Activated CD4-positive, alpha-beta T cell treated with anti-CD3 and anti-CD28 coated beads for 36 hours (primary cell): ENCODE measurements around the gene IRAK1BP1. TPM values are rescaled to one million over a fixed set of nuclear protein-coding genes. Genes with fewer than 3 reads are reported as not detected.
A peak's percentile ranks its signal among the peaks of the same experiment; 100 is the strongest.
"Not testable (repeated sequence)": the region's sequence is repeated elsewhere in the genome, so short reads cannot be mapped to it uniquely, and the experiment has no call there.

Source experiments
- ATAC-seq: fragments of 200-7000 bp; cut with Tn5 transposase; one replicate; pipeline ENCODE4 v1.10.0; 2021; ENCODE audit warnings: mild to moderate bottlenecking, moderate library complexity
- CTCF ChIA-PET: fragments of 350-600 bp; sonication (Branson Sonifier 250); formaldehyde crosslinking; loops from one replicate; lab custom pipeline; 2021; ENCODE audit warnings: antibody characterized with exemption; lab: Charles Lee
- POLR2A ChIA-PET: fragments of 350-600 bp; sonication (Branson Sonifier 250); formaldehyde crosslinking; loops from one replicate; lab custom pipeline; 2021; ENCODE audit warnings: antibody characterized with exemption, inconsistent platforms; lab: Charles Lee
- DNase-seq: peaks from one replicate; pipeline ENCODE4 v3.0.0-alpha.2; 2020
- H3K27ac Mint-ChIP-seq: one replicate; pipeline ENCODE4 v1.8.0; 2021; ENCODE audit warnings: mixed read lengths
- H3K27me3 Mint-ChIP-seq: one replicate; pipeline ENCODE4 v1.8.0; 2021; ENCODE audit warnings: mixed read lengths
- H3K36me3 Mint-ChIP-seq: one replicate; pipeline ENCODE4 v1.8.0; 2021; ENCODE audit warnings: low read depth, mixed read lengths
- H3K4me1 Mint-ChIP-seq: one replicate; pipeline ENCODE4 v1.8.0; 2021; ENCODE audit warnings: mixed read lengths
- H3K4me3 Mint-ChIP-seq: one replicate; pipeline ENCODE4 v1.8.0; 2021; ENCODE audit warnings: mild to moderate bottlenecking, moderate library complexity, mixed read lengths
- H3K9me3 Mint-ChIP-seq: one replicate; pipeline ENCODE4 v1.8.0; 2021; ENCODE audit warnings: low read depth, mixed read lengths
- intact Hi-C, 2 experiments: fragments of 100-400 bp; cut with DNase I in 1 of 2; cut with micrococcal nuclease in 1 of 2; formaldehyde crosslinking; loops; one replicate each; pipeline versions ENCODE4 v1.14.2 to v1.15.1; 2022 to 2024; cut with DNase I, micrococcal nuclease
- total RNA-seq, 2 experiments: library from RNA; stranded (reverse); gene quantifications; one replicate each; pipeline ENCODE4 v1.2.3, GENCODE V29; 2021

The IRAK1BP1 gene
- total RNA-seq, 2 experiments from 2014 or later, result 1.6 to 2.7 TPM

DNA sequence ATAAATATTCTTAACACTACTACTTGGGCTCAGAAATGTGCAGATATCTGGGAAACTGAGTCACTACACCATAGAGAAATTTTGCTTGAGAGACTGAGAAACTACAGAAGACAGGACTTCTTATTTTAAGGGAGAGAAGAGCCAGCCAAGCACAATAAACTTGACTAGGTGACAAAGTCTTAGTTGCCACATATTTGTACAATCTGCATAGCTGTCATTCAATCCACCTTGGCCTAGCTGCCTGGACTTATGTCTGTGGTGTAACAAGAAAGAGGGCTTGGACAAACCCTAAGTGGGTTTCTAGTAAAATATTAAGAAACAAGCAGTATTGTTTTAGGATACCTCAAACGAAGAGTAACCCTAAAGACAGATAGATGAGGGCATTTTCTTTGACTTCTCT is 21.8 kb upstream of the IRAK1BP1 start:
- H3K36me3 Mint-ChIP-seq, result peaks cover 1% of the 10 kb centered on the region
- H3K27me3 Mint-ChIP-seq, result no peaks in the 10 kb centered on the region
- H3K27ac Mint-ChIP-seq, result no peak overlapping the region
- ChIA-PET POLR2A (no interaction called here), CTCF (no interaction called here)
- no peaks in the 10 kb centered on the region for H3K4me1 Mint-ChIP-seq
- intact Hi-C loops, result no loop called here
- ATAC-seq, result no peak
- DNase-seq, result no peak
- H3K4me3 Mint-ChIP-seq, result no peak overlapping the region
- no peaks in the 10 kb centered on the region for H3K9me3 Mint-ChIP-seq

DNA sequence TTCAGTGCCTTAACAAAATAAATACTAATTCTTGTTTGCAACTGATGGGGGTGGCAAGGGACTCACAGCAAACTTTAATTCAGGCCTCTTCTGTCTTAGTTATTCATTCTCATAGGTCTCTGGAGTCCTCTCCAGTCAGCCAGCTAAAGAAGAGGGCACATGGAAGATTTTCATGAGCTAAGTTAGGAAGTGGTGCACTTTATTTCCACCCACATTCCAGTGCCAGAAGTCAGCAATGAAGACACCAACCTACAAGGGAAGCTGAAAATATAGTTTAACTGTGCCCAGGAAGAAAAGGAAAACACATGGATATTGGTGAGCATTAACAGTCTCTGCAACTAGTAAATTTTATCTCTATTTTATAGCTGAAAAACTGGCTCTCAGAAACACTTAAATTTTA is 16.7 kb upstream of the IRAK1BP1 start:
- CTCF ChIA-PET, result no interaction called here
- H3K27me3 Mint-ChIP-seq, result no peaks in the 10 kb centered on the region
- intact Hi-C loops, result no loop called here
- DNase-seq (no peak), ATAC-seq (no peak)
- peaks cover 1% of the 10 kb centered on the region for H3K36me3 Mint-ChIP-seq
- H3K27ac Mint-ChIP-seq, result no peak overlapping the region
- POLR2A ChIA-PET, result no interaction called here
- H3K4me3 Mint-ChIP-seq, result no peak overlapping the region
- H3K4me1 Mint-ChIP-seq, result no peaks in the 10 kb centered on the region
- H3K9me3 Mint-ChIP-seq, result no peaks in the 10 kb centered on the region

DNA sequence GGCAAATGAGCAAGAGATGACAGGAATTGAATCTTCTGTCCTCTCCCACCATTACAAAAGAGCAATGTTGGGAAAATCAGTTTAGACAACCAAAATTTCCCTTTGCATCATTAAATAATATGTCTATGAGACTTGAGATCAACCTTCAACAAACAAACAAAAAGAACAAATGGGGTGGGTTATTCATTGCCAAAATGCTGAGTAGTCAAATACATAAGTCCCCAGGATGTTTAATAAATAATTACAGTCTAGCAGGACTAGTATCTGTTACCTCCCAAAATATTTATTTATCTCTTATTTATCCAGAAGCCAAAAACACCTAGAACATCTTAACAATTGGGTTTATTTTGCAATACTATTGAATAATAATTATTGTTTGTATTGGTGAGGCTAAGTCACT is 16.2 kb upstream of the IRAK1BP1 start:
- ATAC-seq (no peak), DNase-seq (no peak)
- ChIA-PET POLR2A (no interaction called here), CTCF (no interaction called here)
- no peak overlapping the region for H3K4me3 Mint-ChIP-seq
- intact Hi-C loops, result no loop called here
- no peaks in the 10 kb centered on the region for H3K27me3 Mint-ChIP-seq
- no peak overlapping the region for H3K27ac Mint-ChIP-seq
- H3K4me1 Mint-ChIP-seq, result no peaks in the 10 kb centered on the region
- H3K36me3 Mint-ChIP-seq, result peaks cover 1% of the 10 kb centered on the region
- no peaks in the 10 kb centered on the region for H3K9me3 Mint-ChIP-seq

DNA sequence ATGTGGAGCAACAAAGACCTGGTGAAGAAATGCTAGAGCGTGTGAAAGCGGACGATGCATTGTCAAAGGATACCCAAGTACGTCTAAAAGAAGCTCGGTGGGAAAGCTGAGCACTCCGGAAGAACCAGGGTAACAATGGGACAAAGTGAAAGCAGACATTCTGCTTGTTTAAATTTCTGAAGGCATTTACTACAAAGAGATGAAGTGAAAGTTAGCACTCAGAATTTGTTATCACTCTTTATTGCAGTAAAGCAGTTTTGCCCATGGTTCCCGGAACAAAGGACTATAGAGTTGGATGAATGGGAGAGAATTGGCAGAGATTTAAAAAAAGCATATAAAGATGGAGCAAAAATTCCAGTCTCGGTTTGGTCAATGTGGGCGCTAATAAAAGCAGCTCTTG is 12.8 kb upstream of the IRAK1BP1 start:
- Mint-ChIP-seq H3K4me3 (no peak overlapping the region), H3K4me1 (no peaks in the 10 kb centered on the region), H3K36me3 (peaks cover 3% of the 10 kb centered on the region), H3K27ac (no peak overlapping the region), H3K27me3 (no peaks in the 10 kb centered on the region), H3K9me3 (peaks cover 2% of the 10 kb centered on the region)
- ChIA-PET POLR2A (no interaction called here), CTCF (interaction anchor here (1.0 kb wide), 1 partner anchor 924 kb away, joined by 3 read pairs; no protein-coding TSS in a partner anchor)
- ATAC-seq (no peak), DNase-seq (no peak)
- intact Hi-C loops, result no loop called here

DNA sequence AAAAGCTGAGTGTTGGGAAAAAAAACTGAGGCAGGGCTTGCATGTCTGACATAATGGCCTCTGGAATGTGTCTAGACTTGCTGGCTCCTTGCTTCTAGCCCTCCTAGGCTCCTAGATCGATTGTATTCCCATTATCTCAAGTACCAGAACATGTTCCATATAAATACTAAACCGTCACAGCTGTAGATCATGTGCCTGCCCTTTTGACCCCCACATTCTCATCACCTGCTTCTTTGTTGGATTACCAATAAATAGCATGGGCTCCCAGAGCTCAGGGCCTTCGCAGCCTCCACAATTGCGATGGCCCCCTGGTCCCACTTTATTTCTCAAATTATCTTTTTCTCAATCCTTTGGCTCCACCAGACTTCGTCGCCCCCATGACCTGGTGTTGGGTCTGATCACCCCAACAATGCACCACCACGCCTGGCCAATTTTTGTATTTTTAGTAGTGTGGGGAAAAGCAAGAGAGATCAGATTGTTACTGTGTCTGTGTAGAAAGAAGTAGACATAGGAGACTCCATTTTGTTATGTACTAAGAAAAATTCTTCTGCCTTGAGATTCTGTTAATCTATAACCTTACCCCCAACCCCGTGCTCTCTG is 8.9 kb upstream of the IRAK1BP1 start:
- H3K9me3 Mint-ChIP-seq, intact Hi-C loops, H3K27ac Mint-ChIP-seq, H3K27me3 Mint-ChIP-seq, H3K4me3 Mint-ChIP-seq, DNase-seq, H3K4me1 Mint-ChIP-seq, POLR2A ChIA-PET, CTCF ChIA-PET, ATAC-seq, H3K36me3 Mint-ChIP-seq: not testable (repeated sequence)

DNA sequence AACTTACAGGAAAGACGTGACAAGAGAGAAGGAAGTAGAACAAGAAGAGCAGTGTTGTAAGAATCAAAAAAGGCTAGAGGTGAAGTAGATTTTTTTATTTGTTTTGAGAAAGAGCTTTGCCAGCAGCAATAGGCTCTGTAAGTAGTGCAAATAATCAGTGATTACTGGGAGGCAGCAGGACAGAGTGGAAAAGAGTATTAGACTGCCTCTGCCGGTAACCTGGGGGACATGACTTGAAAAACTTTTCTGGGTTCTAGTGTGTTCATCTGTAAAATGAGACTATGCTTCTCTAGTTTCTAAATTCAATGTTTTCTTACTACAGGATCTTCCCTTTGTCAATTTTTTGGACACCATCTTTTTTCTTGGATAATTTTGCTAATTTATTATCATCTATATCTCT is 5.8 kb upstream of the IRAK1BP1 start:
- no peak for DNase-seq
- POLR2A ChIA-PET, result no interaction called here
- H3K27ac Mint-ChIP-seq, result no peak overlapping the region
- no peak overlapping the region for H3K4me3 Mint-ChIP-seq
- ATAC-seq, result no peak
- intact Hi-C loops, result loop anchor here in 1 of 2 experiments (10.0 kb wide), 1 partner anchor 1003 kb away; no protein-coding TSS in a partner anchor
- peaks cover 3% of the 10 kb centered on the region for H3K4me1 Mint-ChIP-seq
- peaks cover 2% of the 10 kb centered on the region for H3K36me3 Mint-ChIP-seq
- H3K27me3 Mint-ChIP-seq, result no peaks in the 10 kb centered on the region
- H3K9me3 Mint-ChIP-seq, result peaks cover 2% of the 10 kb centered on the region
- CTCF ChIA-PET, result no interaction called here

DNA sequence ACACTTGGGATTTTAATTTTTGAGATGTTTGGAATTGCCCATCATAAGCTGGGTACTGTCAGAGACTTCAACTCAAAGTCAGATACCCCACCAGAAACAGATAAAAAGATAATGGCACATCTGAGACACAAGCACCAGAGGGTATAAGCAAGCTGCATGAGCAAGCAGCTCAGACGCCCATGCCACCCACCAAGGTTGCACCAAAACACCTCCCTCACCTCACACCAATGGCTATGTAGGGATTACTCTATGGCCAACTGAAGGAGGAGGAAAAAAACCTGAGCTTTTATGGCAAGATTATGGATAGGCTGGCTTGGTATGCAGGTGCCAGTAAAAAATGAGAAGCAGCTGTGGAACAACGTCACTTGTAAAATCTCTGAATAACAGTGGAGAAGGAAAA is 3.8 kb upstream of the IRAK1BP1 start:
- intact Hi-C loops, result loop anchor here in 1 of 2 experiments (10.0 kb wide), 1 partner anchor 1001 kb away; no protein-coding TSS in a partner anchor
- no peak overlapping the region for H3K27ac Mint-ChIP-seq
- H3K27me3 Mint-ChIP-seq, result no peaks in the 10 kb centered on the region
- ChIA-PET POLR2A (no interaction called here), CTCF (no interaction called here)
- no peak for ATAC-seq
- no peak overlapping the region for H3K4me3 Mint-ChIP-seq
- peaks cover under 1% of the 10 kb centered on the region for H3K36me3 Mint-ChIP-seq
- H3K4me1 Mint-ChIP-seq, result peaks cover 13% of the 10 kb centered on the region
- peaks cover 1% of the 10 kb centered on the region for H3K9me3 Mint-ChIP-seq
- no peak for DNase-seq

DNA sequence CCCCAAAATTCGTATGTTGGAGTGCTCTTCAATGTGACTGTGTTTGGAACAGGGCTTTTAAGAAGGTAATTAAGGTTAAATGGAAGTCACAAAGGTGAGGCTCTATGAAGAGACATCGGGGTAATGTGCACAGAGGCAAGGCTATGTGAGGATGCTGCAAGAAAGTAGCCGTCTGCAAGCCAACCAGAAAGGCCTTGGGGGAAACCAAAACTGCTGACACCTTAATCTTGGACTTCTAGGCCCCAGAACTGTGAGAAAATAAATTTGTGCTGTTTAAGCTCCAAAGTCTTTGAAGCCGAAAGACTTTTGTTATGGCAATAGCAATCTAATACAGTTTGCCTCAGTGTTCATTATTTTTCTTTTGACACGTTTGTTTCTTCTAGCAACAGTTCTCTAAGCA is 2.4 kb upstream of the IRAK1BP1 start:
- no peaks in the 10 kb centered on the region for H3K9me3 Mint-ChIP-seq
- intact Hi-C loops, result loop anchor here (5.0 to 10.0 kb wide), 2 partner anchors 212 to 1000 kb away; partner anchors contain the start of gene PHIP (in 1 of the 2)
- no peaks in the 10 kb centered on the region for H3K27me3 Mint-ChIP-seq
- no peak overlapping the region for H3K27ac Mint-ChIP-seq
- ChIA-PET CTCF (no interaction called here), POLR2A (no interaction called here)
- no peak for ATAC-seq
- no peak for DNase-seq
- H3K36me3 Mint-ChIP-seq, result no peaks in the 10 kb centered on the region
- H3K4me1 Mint-ChIP-seq, result peaks cover 15% of the 10 kb centered on the region
- H3K4me3 Mint-ChIP-seq, result no peak overlapping the region

DNA sequence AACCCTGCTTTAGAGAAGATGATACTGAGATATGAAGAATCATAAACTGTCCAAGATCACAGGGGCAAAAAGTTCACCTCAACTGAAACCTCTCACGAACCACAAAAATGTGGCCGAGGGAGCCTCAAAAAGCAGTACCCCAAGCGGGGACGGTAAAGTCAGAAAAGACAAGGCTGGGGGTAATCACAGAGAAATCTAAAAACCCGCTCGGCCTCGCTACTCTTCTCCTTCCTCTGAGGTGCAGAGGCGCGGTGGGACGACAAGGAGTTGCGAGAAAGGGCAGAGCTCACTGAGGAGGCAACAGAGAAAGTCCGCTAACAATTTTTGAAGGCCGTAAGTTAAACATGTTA is 356 bp upstream of the IRAK1BP1 start:
- POLR2A ChIA-PET, result interaction anchor here (0.5 kb wide), 1 partner anchor 112 kb away, joined by 3 read pairs; no protein-coding TSS in a partner anchor
- intact Hi-C loops, result loop anchor here (1.0 to 10.0 kb wide), 5 partner anchors 210 to 998 kb away; partner anchors contain the start of genes PHIP (in 2 of the 2), HMGN3 (in 1 of the 2) and LCA5 (in 1 of the 2)
- Mint-ChIP-seq H3K36me3 (peaks cover 6% of the 10 kb centered on the region), H3K4me1 (peaks cover 15% of the 10 kb centered on the region), H3K27ac (peak overlapping the region; percentile 79), H3K27me3 (no peaks in the 10 kb centered on the region), H3K4me3 (peak overlapping the region; percentile 92), H3K9me3 (no peaks in the 10 kb centered on the region)
- no peak for DNase-seq
- ATAC-seq, result peak; percentile 46
- CTCF ChIA-PET, result no interaction called here

DNA sequence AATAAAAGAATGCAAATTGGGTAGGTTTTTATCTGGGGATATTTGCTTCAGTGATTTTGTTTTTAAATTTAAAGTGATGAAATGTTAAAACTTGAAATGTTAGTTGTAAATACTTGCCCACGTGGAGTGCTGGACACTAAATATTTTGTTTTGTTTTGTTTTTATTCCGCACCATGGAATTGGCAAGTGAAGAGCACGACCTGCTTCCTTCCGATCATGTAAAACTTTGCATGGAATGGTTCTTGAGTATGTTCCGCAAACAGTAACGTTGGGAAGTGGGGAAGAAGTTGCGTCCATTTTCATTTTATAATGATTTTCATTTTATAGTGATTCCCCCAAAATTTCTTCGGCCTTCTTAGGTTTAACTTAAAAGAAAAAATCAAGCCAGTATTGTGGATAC is 765 bp downstream of the IRAK1BP1 start:
- intact Hi-C loops, result loop anchor here (5.0 to 10.0 kb wide), 2 partner anchors 209 to 997 kb away; partner anchors contain the start of gene PHIP (in 1 of the 2)
- no peak for DNase-seq
- no peak for ATAC-seq
- Mint-ChIP-seq H3K27me3 (no peaks in the 10 kb centered on the region), H3K4me1 (peaks cover 15% of the 10 kb centered on the region), H3K27ac (peak overlapping the region; percentile 79), H3K9me3 (no peaks in the 10 kb centered on the region), H3K36me3 (peaks cover 7% of the 10 kb centered on the region), H3K4me3 (peak overlapping the region; percentile 92)
- ChIA-PET POLR2A (no interaction called here), CTCF (no interaction called here)

DNA sequence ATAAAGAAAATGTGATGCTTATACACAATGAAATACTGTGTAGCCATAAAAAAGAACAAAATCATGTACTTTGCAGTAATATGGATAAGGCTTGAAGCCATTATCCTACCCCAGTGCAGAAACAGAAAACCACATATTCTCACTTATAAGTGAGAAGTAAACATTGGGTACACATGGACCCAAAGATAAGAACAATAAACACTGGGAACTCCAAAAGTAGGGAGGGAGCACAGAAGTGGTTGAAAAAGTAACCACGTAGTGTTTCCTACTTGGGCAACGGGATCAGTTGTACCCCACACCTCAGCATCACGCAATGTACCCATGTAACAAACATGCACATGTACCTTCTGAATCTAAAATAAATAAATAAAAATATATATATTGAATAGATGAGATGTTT is 8.2 kb downstream of the IRAK1BP1 start:
- no peak overlapping the region for H3K27ac Mint-ChIP-seq
- POLR2A ChIA-PET, result no interaction called here
- intact Hi-C loops, result no loop called here
- CTCF ChIA-PET, result no interaction called here
- peaks cover 5% of the 10 kb centered on the region for H3K9me3 Mint-ChIP-seq
- no peaks in the 10 kb centered on the region for H3K27me3 Mint-ChIP-seq
- H3K4me3 Mint-ChIP-seq, result no peak overlapping the region
- ATAC-seq, result no peak
- no peaks in the 10 kb centered on the region for H3K4me1 Mint-ChIP-seq
- no peak for DNase-seq
- peaks cover 33% of the 10 kb centered on the region for H3K36me3 Mint-ChIP-seq

DNA sequence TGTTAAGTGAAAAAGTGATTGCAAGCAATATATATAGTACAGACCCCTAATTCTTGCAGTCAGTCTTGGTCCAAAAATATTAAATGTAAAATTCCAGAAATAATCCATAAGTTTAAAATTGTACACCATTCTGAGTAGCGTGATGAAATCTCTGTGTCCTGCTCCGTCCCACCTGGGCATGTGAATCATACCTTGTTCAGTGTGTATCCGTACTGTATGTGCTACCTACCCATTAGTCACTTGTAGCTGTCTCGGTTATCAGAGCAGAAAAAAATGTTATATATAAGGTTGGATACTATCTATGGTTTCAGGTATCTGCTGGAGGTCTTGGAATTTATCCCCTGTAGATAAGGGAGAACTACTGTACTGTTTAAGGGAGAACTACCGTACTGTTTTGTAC is 16.3 kb downstream of the IRAK1BP1 start:
- ATAC-seq, result no peak
- POLR2A ChIA-PET, result no interaction called here
- H3K27ac Mint-ChIP-seq, result no peak overlapping the region
- H3K4me1 Mint-ChIP-seq, result no peaks in the 10 kb centered on the region
- CTCF ChIA-PET, result no interaction called here
- DNase-seq, result no peak
- no peaks in the 10 kb centered on the region for H3K27me3 Mint-ChIP-seq
- H3K36me3 Mint-ChIP-seq, result peaks cover 25% of the 10 kb centered on the region
- peaks cover 5% of the 10 kb centered on the region for H3K9me3 Mint-ChIP-seq
- intact Hi-C loops, result no loop called here
- H3K4me3 Mint-ChIP-seq, result no peak overlapping the region
